NCI-H1092 treated with DMSO at 0.1 percent for 48 hours (cell line): Measurements from ENCODE around the gene ARHGAP24.
"Not testable (repeated sequence)": the region's sequence is repeated elsewhere in the genome, so short reads cannot be mapped to it uniquely, and the experiment has no call there.

Source experiments
- DNase-seq: peaks from one replicate; lab custom pipeline; 2025; lab: John Stamatoyannopoulos, UW

ARHGAP24 gene

GRCh38 chr4:85861064-85861765, 386.3 kb downstream of the ARHGAP24 start:
- DNase-seq = peak; percentile 38

- DNase-seq = no peak
These were observed 387.9 kb downstream of the ARHGAP24 start for GRCh38 chr4:85862896-85863295.

DNA sequence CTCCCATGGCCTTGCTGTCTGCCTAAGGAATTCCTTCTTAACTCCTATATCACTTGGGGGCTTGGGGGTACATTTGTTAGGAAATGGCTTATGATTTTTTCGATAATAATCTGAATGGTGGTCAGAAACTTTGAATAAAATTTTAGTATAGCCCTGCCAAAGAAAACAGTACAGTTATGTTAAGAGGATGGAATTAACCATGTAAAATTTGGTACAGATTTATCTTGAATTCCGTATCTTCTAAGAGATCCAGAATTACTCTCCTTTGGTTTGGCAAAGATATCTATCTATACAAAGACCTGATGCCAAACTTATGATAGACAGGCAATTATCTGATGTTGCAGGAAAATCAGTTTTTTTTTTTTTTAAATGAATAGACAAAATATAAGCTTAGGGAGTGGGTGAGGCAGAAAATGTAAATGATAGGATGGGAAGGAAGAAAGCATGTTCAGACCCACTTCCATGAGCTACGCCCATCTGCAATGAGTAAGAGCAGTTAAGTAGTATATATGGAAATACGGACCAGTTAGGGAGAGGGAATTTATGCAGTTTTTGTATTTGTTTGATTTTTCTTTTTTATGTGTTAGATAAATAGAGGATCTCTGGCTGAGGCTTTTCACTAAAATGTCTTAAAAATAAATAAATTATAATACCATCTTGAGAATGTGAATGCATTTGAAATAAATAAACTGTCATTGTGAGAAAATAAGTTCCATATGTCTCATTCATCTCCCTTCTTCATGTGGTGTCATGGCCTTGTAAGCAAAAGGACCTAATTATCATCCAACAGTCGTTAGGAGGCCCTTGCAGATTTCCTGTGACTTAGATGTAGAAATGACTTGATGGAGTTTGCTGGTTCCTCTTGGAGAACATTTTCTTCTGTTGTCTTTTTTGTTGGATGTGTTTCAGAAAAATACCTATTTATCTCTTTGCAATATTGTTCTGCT, 389.6 kb downstream of the ARHGAP24 start:
- DNase-seq = no peak

DNA sequence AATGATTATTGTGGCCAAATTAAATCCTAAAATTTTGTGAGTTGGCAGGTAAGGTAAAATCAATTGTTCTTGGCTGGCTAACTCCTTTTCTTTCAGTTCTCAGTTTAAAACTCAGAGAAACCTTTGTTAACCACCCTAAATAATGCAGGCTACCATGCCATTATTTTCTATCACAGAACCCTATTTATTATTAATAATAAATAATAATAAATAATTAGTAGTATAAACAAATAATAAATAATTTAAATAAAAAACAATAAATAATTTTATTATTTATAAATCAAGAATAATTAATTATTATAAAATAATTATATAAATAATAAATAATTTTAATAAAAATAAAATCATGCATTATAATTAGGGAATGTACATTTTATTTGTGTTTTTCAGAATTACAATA, 390.3 kb downstream of the ARHGAP24 start:
- DNase-seq = no peak

DNA sequence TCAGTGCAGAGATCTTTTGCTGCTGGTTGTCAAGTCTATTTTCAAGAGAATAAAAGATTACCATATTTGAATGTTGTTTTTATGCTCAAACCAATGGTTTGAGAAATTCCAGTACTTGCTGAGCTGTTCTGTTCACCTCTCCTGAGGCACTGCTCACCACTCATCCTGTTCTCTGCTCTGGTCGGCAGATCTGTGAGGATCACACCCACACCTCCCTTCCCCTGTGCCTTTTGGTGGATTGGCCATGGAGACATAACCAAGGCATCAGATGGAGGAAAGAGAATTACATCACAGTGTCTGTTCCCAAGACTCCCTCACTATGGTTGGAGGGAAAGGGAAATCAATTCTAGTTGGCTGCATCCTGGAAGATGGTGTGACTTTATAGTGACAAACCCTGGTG, 391.6 kb downstream of the ARHGAP24 start:
- DNase-seq = no peak

DNA sequence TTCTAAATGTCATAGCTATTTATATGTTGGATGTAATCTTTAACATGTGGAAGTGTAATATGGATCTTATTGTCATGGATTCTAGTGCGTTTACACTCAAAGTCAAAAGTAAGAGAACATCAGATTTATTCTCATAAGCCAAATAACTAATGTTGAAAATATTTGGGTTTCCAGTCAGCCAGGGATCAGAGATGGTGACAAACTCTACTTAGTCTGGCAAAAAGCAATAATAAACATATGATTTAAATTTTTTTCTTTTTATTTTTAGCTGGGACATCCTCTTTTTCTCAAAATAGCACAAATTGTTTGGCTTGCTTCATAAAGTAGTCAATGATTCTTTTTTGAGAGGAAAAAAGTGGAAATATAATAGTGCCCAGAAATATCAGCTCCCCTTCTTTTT, 392.3 kb downstream of the ARHGAP24 start:
- no peak for DNase-seq

GRCh38 chr4:85869181-85869580, 394.2 kb downstream of the ARHGAP24 start:
- DNase-seq = no peak

GRCh38 chr4:85870298-85871083, 395.5 kb downstream of the ARHGAP24 start:
- DNase-seq = no peak

DNA sequence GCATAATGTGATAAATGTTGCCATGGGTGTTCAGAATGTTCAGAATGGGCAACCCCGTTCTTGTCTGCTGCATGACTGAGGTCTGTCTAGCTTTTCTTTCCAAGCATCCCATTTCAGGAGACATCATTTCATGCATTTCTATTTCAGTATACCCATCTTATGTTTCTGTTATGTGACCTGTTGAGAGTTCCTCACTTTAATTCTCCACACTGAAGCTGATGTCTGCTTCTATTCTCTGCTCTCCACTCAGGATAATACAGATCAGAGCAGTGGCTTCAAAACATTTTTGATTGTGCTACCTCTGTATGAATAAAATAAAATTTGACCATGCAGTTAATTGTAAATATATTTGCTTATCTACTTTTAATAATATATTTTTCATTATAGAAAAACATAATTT, 398.6 kb downstream of the ARHGAP24 start:
- no peak for DNase-seq

DNA sequence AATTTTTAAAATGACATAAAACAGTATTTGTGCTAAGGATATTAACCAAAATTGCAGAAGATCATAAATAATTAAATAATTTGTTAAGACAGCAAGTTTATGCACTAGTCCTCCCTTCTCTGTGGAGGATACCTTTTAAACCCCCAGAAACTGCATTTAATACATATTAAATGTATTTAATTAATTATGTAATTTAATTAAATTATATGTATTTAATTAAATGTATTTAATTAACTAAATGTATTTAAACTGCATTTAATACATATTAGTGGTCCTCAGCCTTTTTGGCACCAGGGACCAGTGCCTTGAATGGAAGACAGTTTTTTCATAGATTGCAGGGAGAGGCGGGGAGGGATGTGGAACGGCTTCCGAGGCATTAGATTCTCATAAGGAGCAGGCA, 404.6 kb downstream of the ARHGAP24 start:
- DNase-seq = no peak

GRCh38 chr4:85883180-85883579, 408.2 kb downstream of the ARHGAP24 start:
- DNase-seq = no peak

DNA sequence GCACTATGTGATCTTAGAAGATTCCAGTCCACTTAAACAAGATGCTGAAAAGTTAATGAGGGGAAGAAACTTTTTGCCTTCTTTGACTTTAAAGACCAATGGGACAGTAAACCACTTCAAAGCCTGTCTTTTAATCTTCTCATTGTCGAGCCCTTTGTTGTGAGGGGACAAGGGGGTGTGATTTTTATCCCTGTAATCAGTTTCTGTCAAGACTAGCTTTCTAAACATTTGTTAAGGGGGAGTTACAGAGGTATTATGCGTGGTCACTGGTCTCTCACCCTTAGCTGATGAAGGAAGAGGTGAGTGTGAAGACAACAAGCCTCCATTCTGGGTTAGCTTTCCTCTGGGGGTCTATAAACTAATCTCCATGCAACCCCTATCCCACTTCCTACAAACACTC, 409.3 kb downstream of the ARHGAP24 start:
- DNase-seq = no peak

- DNase-seq = no peak
These were observed 411.7 kb downstream of the ARHGAP24 start for GRCh38 chr4:85886665-85887064.

- DNase-seq = no peak
These were observed 414.4 kb downstream of the ARHGAP24 start for GRCh38 chr4:85889314-85889713.

DNA sequence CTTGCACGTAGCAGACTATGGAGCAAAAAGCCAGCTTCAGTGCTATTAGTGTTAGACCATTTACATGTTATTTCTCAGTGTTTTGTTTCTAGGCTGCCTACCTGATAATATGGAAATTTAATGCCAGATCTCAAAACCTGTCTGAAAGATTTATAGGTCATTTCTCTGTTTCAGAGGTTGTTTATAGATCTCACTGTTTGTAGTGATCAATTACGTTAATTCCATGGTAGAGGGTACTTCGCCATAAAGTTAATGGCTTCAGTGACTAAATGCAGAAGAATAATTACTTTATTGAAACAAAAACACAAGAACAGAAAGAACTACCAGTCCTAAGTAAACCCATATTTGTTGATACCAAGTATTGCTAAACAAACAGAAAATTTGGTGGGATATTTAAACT, 420.8 kb downstream of the ARHGAP24 start:
- DNase-seq = no peak

GRCh38 chr4:85898231-85898630, 423.3 kb downstream of the ARHGAP24 start:
- DNase-seq = no peak

GRCh38 chr4:85901500-85901899, 426.6 kb downstream of the ARHGAP24 start:
- no peak for DNase-seq

DNA sequence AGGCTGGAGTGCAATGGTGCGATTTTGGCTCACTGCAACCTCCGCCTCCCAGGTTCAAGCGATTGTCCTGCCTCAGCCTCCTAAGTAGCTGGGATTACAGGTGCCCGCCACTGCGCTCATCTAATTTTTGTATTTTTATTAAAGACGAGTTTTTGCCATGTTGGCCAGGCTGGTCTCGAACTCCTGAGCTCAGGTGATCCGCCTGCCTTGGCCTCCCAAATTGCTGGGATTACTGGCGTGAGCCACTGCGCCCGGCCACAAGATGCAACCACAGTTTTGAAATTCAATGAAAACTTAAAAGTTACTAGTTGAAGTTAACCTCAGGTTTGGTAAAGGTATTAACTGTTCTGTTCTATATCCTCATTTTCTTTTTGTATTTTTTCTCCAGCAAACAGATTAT, 427.7 kb downstream of the ARHGAP24 start:
- not testable (repeated sequence) for DNase-seq

GRCh38 chr4:85905761-85906160, 430.8 kb downstream of the ARHGAP24 start:
- peak; percentile 57 for DNase-seq

GRCh38 chr4:85907001-85907400, 432.1 kb downstream of the ARHGAP24 start:
- no peak for DNase-seq

DNA sequence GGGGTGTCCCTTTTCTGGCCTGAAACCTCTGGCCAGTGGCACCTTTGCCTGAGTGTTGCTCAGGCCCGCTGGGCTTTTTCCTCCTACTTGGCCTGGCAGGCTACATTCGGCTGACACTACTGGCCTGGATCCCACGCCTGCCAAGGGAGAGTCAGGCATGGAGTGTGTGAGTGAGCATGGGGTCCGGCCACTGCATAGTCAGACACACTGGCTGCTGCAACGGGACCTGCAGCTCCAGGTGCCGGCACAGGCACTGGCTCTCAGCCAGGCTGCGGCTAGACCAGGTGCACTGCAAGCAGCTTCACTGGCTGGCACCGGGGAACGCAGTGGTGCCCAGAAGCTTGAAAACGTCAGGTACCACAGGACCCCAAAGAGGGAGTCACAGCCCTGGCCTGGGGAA, 434.9 kb downstream of the ARHGAP24 start:
- no peak for DNase-seq

DNA sequence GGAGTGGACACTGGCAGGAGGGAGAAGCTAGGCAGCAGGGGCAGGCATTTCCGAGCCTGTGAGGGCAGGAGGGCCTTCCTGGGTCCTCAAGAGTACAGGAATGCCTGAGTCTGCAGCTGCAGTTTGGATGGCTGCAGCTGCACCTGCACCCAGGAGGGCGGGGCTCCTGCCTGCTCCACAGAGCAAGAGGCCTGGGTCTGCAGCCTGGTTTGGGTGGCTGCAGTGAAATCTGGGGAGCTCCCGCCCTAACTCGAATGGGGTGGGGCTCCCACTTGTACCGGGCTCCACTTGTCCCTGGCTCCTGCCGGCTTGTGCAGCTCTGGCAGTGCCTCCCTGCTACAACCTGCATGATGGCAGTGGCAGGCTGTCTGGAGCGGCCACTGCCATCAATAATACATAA, 436.0 kb downstream of the ARHGAP24 start:
- no peak for DNase-seq
